Liver (tissue), 9 donors: ENCODE data around the gene FUT7. TPM values are rescaled to one million over a fixed set of nuclear protein-coding genes. Genes with fewer than 3 reads are reported as not detected.
A peak's percentile ranks its signal among the peaks of the same experiment; 100 is the strongest.

Experiments
- DNase-seq: peaks from one replicate; pipeline ENCODE4 v3.0.0-alpha.2; 2017; ENCODE audit warnings: low spot score
- H3K27ac ChIP-seq, 2 donors: one replicate each; pipeline ENCODE4 v1.7.0; 2013; ENCODE audit warnings: inconsistent platforms in 2 of 2, low read length in 2 of 2, control low read depth in 1 of 2, low read depth in 1 of 2, mild to moderate bottlenecking in 1 of 2
- H3K27me3 ChIP-seq, 4 donors: one replicate each; pipeline versions ENCODE4 v1.6.1 to v1.7.0; 2013; ENCODE audit warnings: low read length in 3 of 4, inconsistent platforms in 1 of 4, mild to moderate bottlenecking in 1 of 4, moderate library complexity in 1 of 4; ENCODE audit not compliant: control insufficient read depth in 4 of 4, insufficient read depth in 4 of 4
- H3K36me3 ChIP-seq, 4 donors: one replicate each; pipeline versions ENCODE4 v1.6.1 to v1.7.0; 2013; ENCODE audit warnings: low read length in 3 of 4, mild to moderate bottlenecking in 3 of 4, low read depth in 1 of 4, moderate library complexity in 1 of 4; ENCODE audit not compliant: control insufficient read depth in 4 of 4, insufficient read depth in 3 of 4
- H3K4me1 ChIP-seq, 4 donors: one replicate each; pipeline versions ENCODE4 v1.6.1 to v1.7.0; 2013; ENCODE audit warnings: low read length in 3 of 4, mild to moderate bottlenecking in 3 of 4, moderate library complexity in 1 of 4; ENCODE audit not compliant: control insufficient read depth in 4 of 4, insufficient read depth in 4 of 4
- H3K4me3 ChIP-seq, 3 donors: one replicate each; pipeline versions ENCODE4 v1.6.1 to v1.7.0; 2013; ENCODE audit warnings: low read length in 3 of 3, control low read depth in 1 of 3, low read depth in 1 of 3, mild to moderate bottlenecking in 1 of 3
- H3K9ac ChIP-seq, 2 donors: one replicate each; pipeline ENCODE4 v1.7.0; 2013; ENCODE audit warnings: low read length in 2 of 2, mild to moderate bottlenecking in 2 of 2, moderate library complexity in 2 of 2, control low read depth in 1 of 2, low read depth in 1 of 2
- H3K9me3 ChIP-seq, 4 donors: one replicate each; pipeline versions ENCODE4 v1.6.1 to v1.7.0; 2013; ENCODE audit warnings: low read length in 3 of 4; ENCODE audit not compliant: control insufficient read depth in 4 of 4
- EGR1 ChIP-seq, 2 donors: IDR thresholded peaks; 2 replicates each; pipeline ENCODE4 v1.6.1; 2016 to 2018; ENCODE audit warnings: antibody characterized with exemption in 2 of 2, low read depth in 2 of 2
- FOXA1 ChIP-seq: IDR thresholded peaks from 2 replicates; pipeline ENCODE4 v1.6.1; 2016; ENCODE audit warnings: antibody characterized with exemption
- FOXA2 ChIP-seq: IDR thresholded peaks from 2 replicates; pipeline ENCODE4 v1.6.1; 2016; ENCODE audit warnings: antibody characterized with exemption
- GABPA ChIP-seq, 2 donors: IDR thresholded peaks in 1 of 2; conservative IDR thresholded peaks in 1 of 2; 2 replicates each; pipeline ENCODE4 v1.6.1; 2016; ENCODE audit warnings: antibody characterized with exemption in 2 of 2, mild to moderate bottlenecking in 1 of 2, moderate library complexity in 1 of 2
- HNF4A ChIP-seq, 2 donors: conservative IDR thresholded peaks; 2 replicates each; pipeline ENCODE4 v1.6.1; 2016; ENCODE audit warnings: antibody characterized with exemption in 2 of 2, mild to moderate bottlenecking in 2 of 2
- HNF4G ChIP-seq: IDR thresholded peaks from 2 replicates; pipeline ENCODE4 v1.6.1; 2016; ENCODE audit warnings: antibody characterized with exemption
- JUND ChIP-seq, 2 donors: IDR thresholded peaks; 2 replicates each; pipeline ENCODE4 v1.6.1; 2016; ENCODE audit warnings: antibody characterized with exemption in 2 of 2
- NR2F2 ChIP-seq: IDR thresholded peaks from 2 replicates; pipeline ENCODE4 v1.6.1; 2016; ENCODE audit warnings: antibody characterized with exemption
- RAD21 ChIP-seq, 2 donors: IDR thresholded peaks; 2 replicates each; pipeline ENCODE4 v1.6.1; 2016; ENCODE audit warnings: antibody characterized with exemption in 2 of 2, mild to moderate bottlenecking in 2 of 2
- RXRA ChIP-seq, 2 donors: IDR thresholded peaks; 2 replicates each; pipeline ENCODE4 v1.6.1; 2017 to 2018; ENCODE audit warnings: antibody characterized with exemption in 2 of 2, mild to moderate bottlenecking in 1 of 2
- SP1 ChIP-seq: IDR thresholded peaks from 2 replicates; pipeline ENCODE4 v1.6.1; 2018; ENCODE audit warnings: antibody characterized with exemption, mild to moderate bottlenecking
- TAF1 ChIP-seq: conservative IDR thresholded peaks from 2 replicates; pipeline ENCODE4 v1.6.1; 2016; ENCODE audit warnings: antibody characterized with exemption, mild to moderate bottlenecking
- YY1 ChIP-seq: IDR thresholded peaks from 2 replicates; pipeline ENCODE4 v1.6.1; 2016; ENCODE audit warnings: antibody characterized with exemption, mild to moderate bottlenecking
- WGBS: extraction: QIAGEN DNeasy Blood & Tissue Kit; methylation state at CpG from one replicate; pipeline ENCODE4 v1.1.7; 2013; 5-methylcytosine and 5-hydroxymethylcytosine counted together
- polyA plus RNA-seq, 2 donors: library from polyadenylated mRNA; stranded (reverse) in 1 of 2; unstranded in 1 of 2; fragments of 200-250 nt in 1 of 2; fragments of >200 nt in 1 of 2; fragmentation: Nextera tagmentation in 1 of 2; extraction: Ambion mirVana in 1 of 2; gene quantifications; one replicate each; pipeline versions ENCODE4 v1.2.1 to v1.2.3, GENCODE V29; 2013 to 2015
- total RNA-seq, 2 donors: library from RNA; depleted of rRNA; stranded (reverse); fragments of >200 nt; gene quantifications; one replicate each; pipeline ENCODE4 v1.2.3, GENCODE V29; 2014
- TF ChIP-seq, protein P1 (sequence below): IDR thresholded peaks from 2 replicates; pipeline ENCODE4 v1.6.1; 2016; ENCODE audit warnings: antibody characterized with exemption
- TF ChIP-seq, protein P2 (sequence below): fragments of 150-350 bp; IDR thresholded peaks from 2 replicates; pipeline ENCODE4 v1.5.1; 2017; ENCODE audit warnings: improper control_type of control experiment, low read depth, low read length; ENCODE audit not compliant: missing input control
- TF ChIP-seq, protein P3 (sequence below): IDR thresholded peaks from 2 replicates; pipeline ENCODE4 v1.6.1; 2016; ENCODE audit warnings: antibody characterized with exemption
- TF ChIP-seq, protein P4 (sequence below): IDR thresholded peaks from 2 replicates; pipeline ENCODE4 v1.6.1; 2016; ENCODE audit warnings: antibody characterized with exemption, mild to moderate bottlenecking
- TF ChIP-seq, protein P5 (sequence below): IDR thresholded peaks from 2 replicates; pipeline ENCODE4 v1.6.1; 2016; ENCODE audit warnings: antibody characterized with exemption
- donor health status: healthy.
- donor health status: healthy.
- donor health status: healthy.
- donor health status: healthy.
- donor health status: healthy.

FUT7 gene
- total and polyA plus RNA-seq, 4 donors = 0.14 to 0.67 (median 0.37) TPM; not detected in 1

DNA sequence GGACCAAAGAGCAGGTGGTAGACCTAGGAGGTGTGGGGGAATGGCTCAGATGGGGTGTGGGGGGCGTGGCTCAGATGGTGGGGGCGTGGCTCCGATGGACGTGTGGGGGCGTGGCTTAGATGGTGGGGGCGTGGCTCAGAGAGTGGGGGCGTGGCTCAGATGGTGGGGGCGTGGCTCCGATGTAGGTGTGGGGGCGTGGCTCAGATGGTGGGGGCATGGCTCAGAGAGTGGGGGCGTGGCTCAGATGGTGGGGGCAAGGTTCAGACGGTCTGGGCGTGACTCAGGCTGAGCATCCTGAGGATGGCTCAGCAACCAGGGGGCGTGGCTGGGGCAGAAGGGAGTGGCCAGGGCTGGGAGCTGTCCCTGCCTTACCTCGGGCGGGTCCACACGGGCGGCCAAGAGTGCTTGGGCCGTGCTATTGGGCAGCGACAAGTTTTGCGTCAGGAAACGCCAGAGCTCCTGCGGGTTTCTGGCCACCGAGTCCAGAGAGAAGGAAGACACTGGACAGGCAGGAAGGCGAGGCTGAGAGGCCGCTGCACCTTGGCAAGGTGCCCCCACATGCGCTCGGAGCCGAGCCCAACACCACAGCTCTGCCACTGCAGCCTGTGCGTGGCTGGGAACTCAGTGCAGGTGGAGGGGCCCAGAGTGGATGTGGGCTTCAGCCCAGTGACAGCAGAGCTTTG is 9.8 kb downstream of the FUT7 start:
- Histone ChIP-seq H3K9me3 (no peaks in the 10 kb centered on the region), H3K4me3 (no peak overlapping the region), H3K4me1 (peaks cover 25 to 49% (median 37%) of the 10 kb centered on the region in 4 donors), H3K36me3 (peaks cover 0 to 7% (median 1%) of the 10 kb centered on the region in 4 donors), H3K27me3 (no peaks in the 10 kb centered on the region), H3K9ac (no peak overlapping the region), H3K27ac (no peak overlapping the region)
- 32% methylated on average over 30 of the region's 30 CpGs for WGBS
- TF ChIP-seq YY1 (no peak), EGR1 (IDR thresholded peaks at IDR 0.05; ENCODE audit: low read depth in 2 of 2) (no peak), JUND (IDR thresholded peaks at IDR 0.05) (no peak), SP1 (peak; percentile 64), GABPA (IDR thresholded peaks at IDR 0.05 in 1 of 2, conservative IDR thresholded peaks at IDR 0.05 in 1 of 2) (no peak), FOXA2 (no peak), TAF1 (no peak), RXRA (IDR thresholded peaks at IDR 0.05) (peak; percentile 51 to 69), RAD21 (IDR thresholded peaks at IDR 0.05) (no peak), HNF4A (conservative IDR thresholded peaks at IDR 0.05) (peak; percentile 59 to 71), NR2F2 (no peak), HNF4G (no peak), FOXA1 (no peak)
- TF ChIP-seq, protein P1, sequence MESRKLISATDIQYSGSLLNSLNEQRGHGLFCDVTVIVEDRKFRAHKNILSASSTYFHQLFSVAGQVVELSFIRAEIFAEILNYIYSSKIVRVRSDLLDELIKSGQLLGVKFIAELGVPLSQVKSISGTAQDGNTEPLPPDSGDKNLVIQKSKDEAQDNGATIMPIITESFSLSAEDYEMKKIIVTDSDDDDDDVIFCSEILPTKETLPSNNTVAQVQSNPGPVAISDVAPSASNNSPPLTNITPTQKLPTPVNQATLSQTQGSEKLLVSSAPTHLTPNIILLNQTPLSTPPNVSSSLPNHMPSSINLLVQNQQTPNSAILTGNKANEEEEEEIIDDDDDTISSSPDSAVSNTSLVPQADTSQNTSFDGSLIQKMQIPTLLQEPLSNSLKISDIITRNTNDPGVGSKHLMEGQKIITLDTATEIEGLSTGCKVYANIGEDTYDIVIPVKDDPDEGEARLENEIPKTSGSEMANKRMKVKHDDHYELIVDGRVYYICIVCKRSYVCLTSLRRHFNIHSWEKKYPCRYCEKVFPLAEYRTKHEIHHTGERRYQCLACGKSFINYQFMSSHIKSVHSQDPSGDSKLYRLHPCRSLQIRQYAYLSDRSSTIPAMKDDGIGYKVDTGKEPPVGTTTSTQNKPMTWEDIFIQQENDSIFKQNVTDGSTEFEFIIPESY = no peak
- TF ChIP-seq, protein P2, sequence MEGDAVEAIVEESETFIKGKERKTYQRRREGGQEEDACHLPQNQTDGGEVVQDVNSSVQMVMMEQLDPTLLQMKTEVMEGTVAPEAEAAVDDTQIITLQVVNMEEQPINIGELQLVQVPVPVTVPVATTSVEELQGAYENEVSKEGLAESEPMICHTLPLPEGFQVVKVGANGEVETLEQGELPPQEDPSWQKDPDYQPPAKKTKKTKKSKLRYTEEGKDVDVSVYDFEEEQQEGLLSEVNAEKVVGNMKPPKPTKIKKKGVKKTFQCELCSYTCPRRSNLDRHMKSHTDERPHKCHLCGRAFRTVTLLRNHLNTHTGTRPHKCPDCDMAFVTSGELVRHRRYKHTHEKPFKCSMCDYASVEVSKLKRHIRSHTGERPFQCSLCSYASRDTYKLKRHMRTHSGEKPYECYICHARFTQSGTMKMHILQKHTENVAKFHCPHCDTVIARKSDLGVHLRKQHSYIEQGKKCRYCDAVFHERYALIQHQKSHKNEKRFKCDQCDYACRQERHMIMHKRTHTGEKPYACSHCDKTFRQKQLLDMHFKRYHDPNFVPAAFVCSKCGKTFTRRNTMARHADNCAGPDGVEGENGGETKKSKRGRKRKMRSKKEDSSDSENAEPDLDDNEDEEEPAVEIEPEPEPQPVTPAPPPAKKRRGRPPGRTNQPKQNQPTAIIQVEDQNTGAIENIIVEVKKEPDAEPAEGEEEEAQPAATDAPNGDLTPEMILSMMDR = no peak
- TF ChIP-seq, protein P3, sequence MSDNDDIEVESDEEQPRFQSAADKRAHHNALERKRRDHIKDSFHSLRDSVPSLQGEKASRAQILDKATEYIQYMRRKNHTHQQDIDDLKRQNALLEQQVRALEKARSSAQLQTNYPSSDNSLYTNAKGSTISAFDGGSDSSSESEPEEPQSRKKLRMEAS = no peak
- TF ChIP-seq, protein P4, sequence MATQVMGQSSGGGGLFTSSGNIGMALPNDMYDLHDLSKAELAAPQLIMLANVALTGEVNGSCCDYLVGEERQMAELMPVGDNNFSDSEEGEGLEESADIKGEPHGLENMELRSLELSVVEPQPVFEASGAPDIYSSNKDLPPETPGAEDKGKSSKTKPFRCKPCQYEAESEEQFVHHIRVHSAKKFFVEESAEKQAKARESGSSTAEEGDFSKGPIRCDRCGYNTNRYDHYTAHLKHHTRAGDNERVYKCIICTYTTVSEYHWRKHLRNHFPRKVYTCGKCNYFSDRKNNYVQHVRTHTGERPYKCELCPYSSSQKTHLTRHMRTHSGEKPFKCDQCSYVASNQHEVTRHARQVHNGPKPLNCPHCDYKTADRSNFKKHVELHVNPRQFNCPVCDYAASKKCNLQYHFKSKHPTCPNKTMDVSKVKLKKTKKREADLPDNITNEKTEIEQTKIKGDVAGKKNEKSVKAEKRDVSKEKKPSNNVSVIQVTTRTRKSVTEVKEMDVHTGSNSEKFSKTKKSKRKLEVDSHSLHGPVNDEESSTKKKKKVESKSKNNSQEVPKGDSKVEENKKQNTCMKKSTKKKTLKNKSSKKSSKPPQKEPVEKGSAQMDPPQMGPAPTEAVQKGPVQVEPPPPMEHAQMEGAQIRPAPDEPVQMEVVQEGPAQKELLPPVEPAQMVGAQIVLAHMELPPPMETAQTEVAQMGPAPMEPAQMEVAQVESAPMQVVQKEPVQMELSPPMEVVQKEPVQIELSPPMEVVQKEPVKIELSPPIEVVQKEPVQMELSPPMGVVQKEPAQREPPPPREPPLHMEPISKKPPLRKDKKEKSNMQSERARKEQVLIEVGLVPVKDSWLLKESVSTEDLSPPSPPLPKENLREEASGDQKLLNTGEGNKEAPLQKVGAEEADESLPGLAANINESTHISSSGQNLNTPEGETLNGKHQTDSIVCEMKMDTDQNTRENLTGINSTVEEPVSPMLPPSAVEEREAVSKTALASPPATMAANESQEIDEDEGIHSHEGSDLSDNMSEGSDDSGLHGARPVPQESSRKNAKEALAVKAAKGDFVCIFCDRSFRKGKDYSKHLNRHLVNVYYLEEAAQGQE = peak; percentile 55
- TF ChIP-seq, protein P5, sequence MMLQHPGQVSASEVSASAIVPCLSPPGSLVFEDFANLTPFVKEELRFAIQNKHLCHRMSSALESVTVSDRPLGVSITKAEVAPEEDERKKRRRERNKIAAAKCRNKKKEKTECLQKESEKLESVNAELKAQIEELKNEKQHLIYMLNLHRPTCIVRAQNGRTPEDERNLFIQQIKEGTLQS = no peak
- peak; percentile 51 for DNase-seq
